Thoracic aorta (tissue), 2 donors: Measurements from ENCODE around the gene MFAP5. TPM values are rescaled to one million over a fixed set of nuclear protein-coding genes. Genes with fewer than 3 reads are reported as not detected.
"Not testable (repeated sequence)": the region's sequence is repeated elsewhere in the genome, so short reads cannot be mapped to it uniquely, and the experiment has no call there.

Experiments used
- ATAC-seq: fragments of 150-250 bp; one replicate; pipeline ENCODE4 v1.8.0; 2017; ENCODE audit warnings: low read depth; ENCODE audit not compliant: insufficient number of reproducible peaks, low FRiP score
- DNase-seq: peaks from one replicate; pipeline ENCODE4 v3.0.0-alpha.2; 2020; ENCODE audit warnings: low spot score
- H3K27ac ChIP-seq, 2 donors: fragments of 200-600 bp; sonication (generic); 1 replicate in 1 of 2; 2 replicates in 1 of 2; pipeline ENCODE4 v1.5.1; 2016; ENCODE audit warnings: mild to moderate bottlenecking in 2 of 2, moderate library complexity in 2 of 2
- H3K27me3 ChIP-seq: fragments of 200-600 bp; sonication (generic); replicated peaks from 2 replicates; pipeline ENCODE4 v1.6.0; 2016; ENCODE audit warnings: mild to moderate bottlenecking; ENCODE audit not compliant: insufficient read depth
- H3K36me3 ChIP-seq: fragments of 200-600 bp; sonication (generic); one replicate; pipeline ENCODE4 v1.5.1; 2016
- H3K4me1 ChIP-seq, 2 donors: fragments of 200-600 bp; sonication (generic); 1 replicate in 1 of 2; 2 replicates in 1 of 2; pipeline versions ENCODE4 v1.5.1 to v1.6.0; 2016; ENCODE audit warnings: low read depth in 2 of 2, mild to moderate bottlenecking in 1 of 2; ENCODE audit not compliant: control insufficient read depth in 1 of 2
- H3K4me3 ChIP-seq: fragments of 200-600 bp; sonication (generic); 2 replicates; pipeline ENCODE4 v1.5.1; 2016; ENCODE audit warnings: mild to moderate bottlenecking
- H3K9me3 ChIP-seq: fragments of 200-600 bp; sonication (generic); 2 replicates; pipeline ENCODE4 v1.5.1; 2016
- CTCF ChIP-seq: fragments of 200-600 bp; sonication (generic); IDR thresholded peaks from one replicate; pipeline ENCODE4 v1.5.1; 2019; ENCODE audit warnings: antibody characterized with exemption
- total RNA-seq, 2 donors: library from RNA; depleted of rRNA; stranded (reverse); fragments of >200 nt; gene quantifications; one replicate each; pipeline versions ENCODE4 v1.1.0 to v1.2.3, GENCODE V29; 2016

MFAP5 gene
- total RNA-seq, 2 donors from 2014 or later: 158 to 186 TPM

DNA sequence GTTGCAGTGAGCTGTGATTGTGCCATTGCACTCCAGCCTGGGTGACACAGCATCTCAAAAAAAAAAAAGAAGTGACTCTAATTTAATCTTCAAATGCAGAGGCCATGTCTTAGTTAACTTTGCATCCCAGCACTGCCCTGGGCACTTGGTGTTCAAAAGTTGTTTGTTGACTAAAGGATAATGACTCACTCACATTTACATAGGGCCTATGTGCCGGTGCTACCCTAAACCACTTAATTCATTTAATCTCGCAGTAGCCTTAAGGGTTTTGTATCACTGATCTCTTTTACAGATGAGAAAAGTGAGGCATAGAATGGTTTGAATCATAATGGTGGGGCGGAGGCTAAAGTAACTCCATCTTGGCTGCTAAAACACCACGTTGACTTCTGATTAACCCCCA is 23.7 kb downstream of the MFAP5 start:
- DNase-seq: no peak
- Histone ChIP-seq H3K36me3 (no peaks in the 10 kb centered on the region), H3K4me1 (no peaks in the 10 kb centered on the region), H3K27me3 (no peaks in the 10 kb centered on the region), H3K27ac (no peak overlapping the region), H3K4me3 (no peak overlapping the region), H3K9me3 (no peaks in the 10 kb centered on the region)
- no peak for ATAC-seq
- TF ChIP-seq CTCF: no peak

GRCh38 chr12:8637666-8638065 is 25.0 kb downstream of the MFAP5 start:
- no peak for ATAC-seq
- H3K36me3 ChIP-seq: no peaks in the 10 kb centered on the region
- H3K9me3 ChIP-seq: no peaks in the 10 kb centered on the region
- H3K4me1 ChIP-seq: no peaks in the 10 kb centered on the region
- no peak for TF ChIP-seq CTCF
- H3K4me3 ChIP-seq: no peak overlapping the region
- no peaks in the 10 kb centered on the region for H3K27me3 ChIP-seq
- H3K27ac ChIP-seq: no peak overlapping the region
- DNase-seq: no peak

DNA sequence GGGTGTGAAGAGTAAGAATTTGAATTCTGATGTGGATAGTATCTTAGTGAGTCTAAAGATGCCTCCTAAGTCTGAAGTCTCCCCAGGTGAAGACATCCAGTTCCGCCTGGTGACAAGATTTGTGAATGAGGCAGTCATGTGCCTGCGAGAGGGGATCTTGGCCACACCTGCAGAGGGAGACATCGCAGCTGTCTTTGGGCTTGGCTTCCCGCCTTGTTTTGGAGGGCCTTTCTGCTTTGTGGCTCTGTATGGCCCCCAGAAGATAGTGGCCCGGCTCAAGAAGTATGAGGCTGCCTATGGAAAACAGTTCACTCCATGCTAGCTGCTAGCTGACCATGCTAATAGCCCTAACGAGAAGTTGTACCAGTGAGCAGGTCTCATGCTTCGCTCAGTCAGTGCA is 25.4 kb downstream of the MFAP5 start:
- H3K36me3 ChIP-seq: no peaks in the 10 kb centered on the region
- no peak for DNase-seq
- no peak for TF ChIP-seq CTCF
- H3K9me3 ChIP-seq: no peaks in the 10 kb centered on the region
- H3K4me1 ChIP-seq: no peaks in the 10 kb centered on the region
- ATAC-seq: no peak
- no peak overlapping the region for H3K4me3 ChIP-seq
- H3K27me3 ChIP-seq: no peaks in the 10 kb centered on the region
- no peak overlapping the region for H3K27ac ChIP-seq

DNA sequence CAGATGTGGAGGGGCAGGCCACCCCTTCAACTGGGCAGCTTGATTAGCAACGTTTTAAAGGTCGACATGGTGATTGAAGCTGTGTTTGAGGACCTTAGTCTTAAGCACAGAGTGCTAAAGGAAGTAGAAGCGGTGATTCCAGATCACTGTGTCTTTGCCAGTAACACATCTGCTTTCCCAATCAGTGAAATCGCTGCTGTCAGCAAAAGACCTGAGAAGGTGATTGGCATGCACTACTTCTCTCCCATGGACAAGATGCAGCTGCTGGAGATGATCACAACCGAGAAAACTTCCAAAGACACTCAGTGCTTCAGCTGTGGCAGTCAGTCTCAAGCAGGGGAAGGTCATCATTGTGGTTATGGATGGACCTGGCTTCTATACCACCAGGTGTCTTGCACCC is 26.0 kb downstream of the MFAP5 start:
- no peaks in the 10 kb centered on the region for H3K4me1 ChIP-seq
- no peaks in the 10 kb centered on the region for H3K9me3 ChIP-seq
- DNase-seq (no peak), ATAC-seq (no peak)
- H3K27ac ChIP-seq: no peak overlapping the region
- no peak for TF ChIP-seq CTCF
- no peak overlapping the region for H3K4me3 ChIP-seq
- no peaks in the 10 kb centered on the region for H3K27me3 ChIP-seq
- no peaks in the 10 kb centered on the region for H3K36me3 ChIP-seq

GRCh38 chr12:8636007-8636346 is 26.6 kb downstream of the MFAP5 start:
- not testable (repeated sequence) for H3K36me3 ChIP-seq, H3K4me3 ChIP-seq, DNase-seq, ATAC-seq, H3K27ac ChIP-seq, H3K27me3 ChIP-seq, H3K9me3 ChIP-seq, H3K4me1 ChIP-seq

DNA sequence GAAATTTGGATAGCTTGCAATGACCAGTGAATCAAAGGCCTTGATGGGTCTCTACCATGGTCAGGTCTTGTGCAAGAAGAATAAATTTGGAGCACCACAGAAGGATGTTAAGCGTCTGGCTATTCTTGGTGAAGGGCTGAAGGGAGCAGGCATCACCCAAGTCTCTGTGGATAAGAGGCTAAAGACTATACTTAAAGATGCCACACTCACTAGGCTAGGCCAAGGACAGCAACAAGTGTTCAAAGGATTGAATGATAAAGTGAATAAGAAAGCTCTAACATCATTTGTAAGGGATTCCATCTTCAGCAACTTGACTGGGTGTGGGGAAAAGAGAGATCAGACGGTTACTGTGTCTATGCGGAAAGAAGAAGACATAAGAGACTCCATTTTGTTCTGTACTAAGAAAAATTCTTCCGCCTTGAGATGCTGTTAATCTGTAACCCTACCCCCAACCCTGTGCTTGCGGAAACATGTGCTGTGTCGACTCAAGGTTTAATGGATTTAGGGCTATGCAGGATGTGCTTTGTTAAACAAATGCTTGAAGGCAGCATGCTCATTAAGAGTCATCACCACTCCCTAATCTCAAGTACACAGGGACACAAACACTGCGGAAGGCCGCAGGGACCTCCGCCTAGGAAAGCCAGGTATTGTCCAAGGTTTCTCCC is 27.2 kb downstream of the MFAP5 start:
- H3K27me3 ChIP-seq, DNase-seq, ATAC-seq, H3K4me1 ChIP-seq, H3K9me3 ChIP-seq, H3K27ac ChIP-seq, H3K36me3 ChIP-seq, H3K4me3 ChIP-seq: not testable (repeated sequence)
